ENCODE data around the gene ITGA2B.

ITGA2B gene

DNA sequence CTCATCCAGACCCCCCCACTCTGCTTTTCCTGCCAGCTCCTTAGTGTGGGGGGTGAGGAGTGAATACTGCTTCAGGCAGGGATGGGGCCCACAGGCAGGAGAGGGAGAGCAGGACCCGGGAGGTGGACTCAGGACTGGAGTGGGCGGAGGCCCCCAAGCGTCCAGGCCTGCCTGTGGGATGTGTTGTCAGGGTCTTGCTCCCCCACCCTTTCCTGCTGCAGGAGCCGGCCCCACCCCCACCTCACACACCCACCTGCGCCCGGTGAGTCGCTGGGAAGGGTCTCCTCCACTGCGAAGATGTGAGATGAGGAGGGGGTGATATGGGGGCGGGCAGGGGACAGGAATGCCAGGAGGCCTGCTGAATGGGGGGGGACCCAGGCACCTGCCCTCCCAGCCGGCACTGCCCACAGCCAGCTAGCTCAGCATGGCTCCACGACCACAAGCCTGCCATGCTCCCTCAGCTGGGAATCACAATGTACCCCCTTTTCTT, 26.9 kb downstream of the ITGA2B start:
- DNase-seq (ENCODE audit: low read depth) = no peak
- TF ChIP-seq, protein P1, sequence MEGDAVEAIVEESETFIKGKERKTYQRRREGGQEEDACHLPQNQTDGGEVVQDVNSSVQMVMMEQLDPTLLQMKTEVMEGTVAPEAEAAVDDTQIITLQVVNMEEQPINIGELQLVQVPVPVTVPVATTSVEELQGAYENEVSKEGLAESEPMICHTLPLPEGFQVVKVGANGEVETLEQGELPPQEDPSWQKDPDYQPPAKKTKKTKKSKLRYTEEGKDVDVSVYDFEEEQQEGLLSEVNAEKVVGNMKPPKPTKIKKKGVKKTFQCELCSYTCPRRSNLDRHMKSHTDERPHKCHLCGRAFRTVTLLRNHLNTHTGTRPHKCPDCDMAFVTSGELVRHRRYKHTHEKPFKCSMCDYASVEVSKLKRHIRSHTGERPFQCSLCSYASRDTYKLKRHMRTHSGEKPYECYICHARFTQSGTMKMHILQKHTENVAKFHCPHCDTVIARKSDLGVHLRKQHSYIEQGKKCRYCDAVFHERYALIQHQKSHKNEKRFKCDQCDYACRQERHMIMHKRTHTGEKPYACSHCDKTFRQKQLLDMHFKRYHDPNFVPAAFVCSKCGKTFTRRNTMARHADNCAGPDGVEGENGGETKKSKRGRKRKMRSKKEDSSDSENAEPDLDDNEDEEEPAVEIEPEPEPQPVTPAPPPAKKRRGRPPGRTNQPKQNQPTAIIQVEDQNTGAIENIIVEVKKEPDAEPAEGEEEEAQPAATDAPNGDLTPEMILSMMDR (IDR thresholded peaks at IDR 0.05; ENCODE audit: control insufficient read depth, insufficient read depth, low read depth, low read length, missing control alignments) = no peak
- H3K4me3 ChIP-seq (ENCODE audit: control insufficient read depth, low read depth, low read length) = peak overlapping the region; percentile 87

DNA sequence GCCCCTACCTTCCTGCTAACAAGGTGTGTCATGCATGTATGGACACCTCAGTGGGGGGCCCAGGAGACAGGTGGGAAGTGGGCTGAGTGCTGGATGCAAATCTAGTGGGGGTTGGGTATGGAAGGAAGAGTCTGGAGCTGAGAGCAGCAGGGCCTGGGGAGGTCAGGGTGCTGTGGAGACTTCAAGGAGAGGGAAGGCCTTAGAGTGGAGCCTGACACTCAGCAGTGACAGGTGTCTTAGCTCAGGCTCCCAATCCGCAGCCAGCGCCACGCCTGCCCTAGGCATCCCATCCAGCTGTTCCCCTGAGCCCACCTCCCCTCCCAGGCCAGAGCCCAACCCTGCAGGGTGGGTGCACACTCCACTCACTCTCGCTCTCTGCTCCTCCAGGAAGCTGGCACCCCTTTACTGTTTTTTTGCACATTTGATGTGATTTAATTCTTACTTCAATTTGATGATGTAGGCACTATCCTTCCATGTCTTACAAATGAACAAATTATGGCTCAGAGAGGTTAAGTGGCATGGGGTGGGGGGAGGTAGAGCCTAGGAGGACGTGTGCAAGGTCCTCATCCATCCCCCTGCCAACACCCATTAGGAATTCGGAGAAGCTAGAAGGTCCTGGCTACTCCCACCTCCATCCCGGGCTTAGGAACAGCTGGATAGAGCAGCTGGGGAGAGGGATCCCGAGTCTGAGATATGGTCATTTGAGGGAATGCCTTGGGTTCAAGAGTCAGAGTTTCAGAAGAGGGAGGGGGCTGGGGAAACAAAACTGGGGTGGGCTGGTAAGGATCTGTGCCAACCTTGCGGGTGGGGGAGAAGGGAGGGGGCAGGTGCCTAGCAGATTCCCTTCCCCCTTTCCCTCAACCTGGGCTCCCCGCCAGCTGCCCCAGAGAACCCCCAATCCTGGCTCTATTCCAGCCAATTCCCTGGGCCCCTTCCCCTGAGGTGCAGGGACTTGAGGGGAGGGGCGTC, 27.9 kb downstream of the ITGA2B start:
- H3K4me3 ChIP-seq (ENCODE audit: control insufficient read depth, low read depth, low read length) = no peak overlapping the region
- TF ChIP-seq, protein P1 (IDR thresholded peaks at IDR 0.05; ENCODE audit: control insufficient read depth, insufficient read depth, low read depth, low read length, missing control alignments) = no peak
- no peak for DNase-seq (ENCODE audit: low read depth)

DNA sequence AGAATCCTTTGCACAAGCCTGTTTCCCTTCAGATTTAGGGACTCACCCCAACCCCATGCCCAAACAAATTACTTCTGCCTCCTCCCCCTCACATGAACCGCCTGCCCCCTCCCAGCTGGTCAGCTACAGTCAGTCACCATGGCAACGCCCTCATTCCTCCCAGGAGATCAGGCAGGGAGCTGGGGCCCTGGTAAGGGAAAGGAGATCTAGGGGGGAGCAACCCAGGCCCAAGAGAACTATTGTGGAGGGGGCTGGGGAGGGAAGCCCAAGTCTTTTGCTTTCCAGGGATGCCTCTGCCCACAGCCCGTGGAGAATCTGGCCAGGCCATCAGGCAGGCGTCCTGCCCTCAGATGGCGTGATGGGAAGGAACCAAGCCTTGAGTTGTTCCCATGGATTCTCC, 28.6 kb downstream of the ITGA2B start:
- no peak for DNase-seq (ENCODE audit: low read depth)
- no peak overlapping the region for H3K4me3 ChIP-seq (ENCODE audit: control insufficient read depth, low read depth, low read length)
- TF ChIP-seq, protein P1 (IDR thresholded peaks at IDR 0.05; ENCODE audit: control insufficient read depth, insufficient read depth, low read depth, low read length, missing control alignments) = no peak

DNA sequence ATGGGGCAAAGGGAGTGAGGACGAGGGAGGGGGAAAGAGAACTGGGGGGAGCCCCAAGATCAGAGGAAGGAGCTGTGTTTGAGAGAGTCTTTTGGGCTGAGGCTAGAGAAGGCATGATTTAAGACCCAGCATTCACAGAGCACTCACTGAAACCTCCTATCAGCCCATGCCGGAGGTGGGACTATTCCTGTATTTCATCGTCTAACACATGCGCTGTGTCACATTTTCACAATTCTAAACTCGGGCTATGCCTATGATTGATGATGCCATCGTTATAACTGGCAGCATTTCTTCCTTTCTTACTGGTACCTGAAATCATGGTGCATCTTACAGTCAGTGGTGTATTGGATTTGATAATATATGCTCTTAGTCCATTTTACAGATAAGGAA, 29.3 kb downstream of the ITGA2B start:
- no peak for DNase-seq (ENCODE audit: low read depth)
- H3K4me3 ChIP-seq (ENCODE audit: control insufficient read depth, low read depth, low read length) = no peak overlapping the region
- TF ChIP-seq, protein P1 (IDR thresholded peaks at IDR 0.05; ENCODE audit: control insufficient read depth, insufficient read depth, low read depth, low read length, missing control alignments) = no peak

DNA sequence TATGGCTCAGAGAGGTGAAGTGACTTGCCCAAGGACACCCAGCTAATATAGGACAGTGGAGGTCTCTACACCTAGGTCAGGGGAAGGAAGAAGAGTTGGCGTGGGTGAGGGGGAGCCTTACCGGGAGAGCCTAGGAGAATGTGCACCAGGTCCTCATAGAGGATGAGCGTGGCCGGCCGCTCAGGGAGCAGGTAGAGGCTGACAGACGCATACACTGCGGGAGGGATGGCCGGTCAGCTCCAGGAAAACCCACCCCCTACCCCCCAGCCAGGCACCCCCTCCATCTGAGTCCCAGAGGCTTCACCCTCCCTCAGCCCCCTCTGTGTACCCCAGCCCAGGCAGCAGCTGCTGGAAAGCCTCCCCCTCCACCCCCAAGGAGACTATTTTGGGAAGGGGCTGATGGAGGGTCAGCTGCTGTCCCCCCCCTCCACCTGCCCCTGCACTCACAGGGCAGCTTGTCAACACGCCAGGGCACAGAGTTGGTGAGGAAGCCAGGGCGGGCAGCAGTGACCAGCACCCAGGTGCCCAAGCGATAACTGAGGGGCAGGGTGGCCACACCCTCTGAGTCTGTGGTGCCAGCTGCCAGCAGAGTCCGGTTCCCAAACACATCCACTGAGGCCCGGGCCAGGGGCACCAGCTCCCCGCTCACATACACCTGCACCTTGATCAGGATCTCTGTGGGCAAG, 29.8 kb downstream of the ITGA2B start:
- DNase-seq (ENCODE audit: low read depth) = no peak
- TF ChIP-seq, protein P1 (IDR thresholded peaks at IDR 0.05; ENCODE audit: control insufficient read depth, insufficient read depth, low read depth, low read length, missing control alignments) = no peak
- no peak overlapping the region for H3K4me3 ChIP-seq (ENCODE audit: control insufficient read depth, low read depth, low read length)

DNA sequence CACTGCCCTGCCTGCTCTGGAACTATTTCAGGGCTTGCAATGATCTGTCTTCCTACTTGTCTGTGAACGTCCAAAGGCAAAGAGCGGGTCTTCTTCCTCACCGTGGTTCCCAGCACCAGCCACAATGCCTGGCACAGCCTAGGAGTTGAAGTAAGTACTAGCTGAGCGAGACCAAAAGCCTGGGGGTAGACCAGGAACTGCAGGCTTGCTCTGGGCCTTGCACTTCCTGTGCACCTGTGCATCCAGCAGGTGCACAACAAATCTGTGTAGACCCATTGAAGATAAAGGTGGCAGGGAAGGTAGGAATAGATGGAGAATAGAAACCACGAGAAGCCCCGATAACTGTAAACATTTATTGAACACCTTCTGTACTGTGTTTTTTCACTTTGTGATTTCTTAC, 30.4 kb downstream of the ITGA2B start:
- DNase-seq (ENCODE audit: low read depth) = no peak
- no peak overlapping the region for H3K4me3 ChIP-seq (ENCODE audit: control insufficient read depth, low read depth, low read length)
- TF ChIP-seq, protein P1 (IDR thresholded peaks at IDR 0.05; ENCODE audit: control insufficient read depth, insufficient read depth, low read depth, low read length, missing control alignments) = no peak

Measured in AG09309 (cell line).